Measurements from ENCODE around the gene MAP3K15.

The MAP3K15 gene

GRCh38 chrX:19403696-19404095, 111.6 kb downstream of the MAP3K15 start:
- no peak for DNase-seq (ENCODE audit: low read depth, low spot score)

DNA sequence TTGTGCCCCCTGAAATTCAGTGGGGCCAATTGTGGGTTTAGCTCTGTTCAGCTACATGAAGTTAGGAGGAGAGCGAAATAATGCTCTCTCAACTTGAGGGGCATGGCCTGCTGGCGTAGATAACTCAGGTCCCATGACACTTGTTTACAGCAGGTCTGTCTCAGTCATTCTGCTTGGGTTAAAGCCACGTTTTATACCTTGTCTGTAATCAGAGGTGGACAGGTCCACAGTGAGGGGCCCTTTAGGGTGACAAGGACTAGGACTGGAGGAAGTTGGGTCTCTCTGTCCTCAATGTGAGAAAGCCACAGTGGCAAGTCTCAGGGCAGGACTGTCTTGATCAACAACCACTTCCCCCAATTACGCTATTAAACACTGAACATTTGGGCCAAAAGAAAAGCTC, 122.6 kb downstream of the MAP3K15 start:
- DNase-seq (ENCODE audit: low read depth, low spot score) = no peak

- no peak for DNase-seq (ENCODE audit: low read depth, low spot score)
These were observed 123.2 kb downstream of the MAP3K15 start for GRCh38 chrX:19392078-19392477.

DNA sequence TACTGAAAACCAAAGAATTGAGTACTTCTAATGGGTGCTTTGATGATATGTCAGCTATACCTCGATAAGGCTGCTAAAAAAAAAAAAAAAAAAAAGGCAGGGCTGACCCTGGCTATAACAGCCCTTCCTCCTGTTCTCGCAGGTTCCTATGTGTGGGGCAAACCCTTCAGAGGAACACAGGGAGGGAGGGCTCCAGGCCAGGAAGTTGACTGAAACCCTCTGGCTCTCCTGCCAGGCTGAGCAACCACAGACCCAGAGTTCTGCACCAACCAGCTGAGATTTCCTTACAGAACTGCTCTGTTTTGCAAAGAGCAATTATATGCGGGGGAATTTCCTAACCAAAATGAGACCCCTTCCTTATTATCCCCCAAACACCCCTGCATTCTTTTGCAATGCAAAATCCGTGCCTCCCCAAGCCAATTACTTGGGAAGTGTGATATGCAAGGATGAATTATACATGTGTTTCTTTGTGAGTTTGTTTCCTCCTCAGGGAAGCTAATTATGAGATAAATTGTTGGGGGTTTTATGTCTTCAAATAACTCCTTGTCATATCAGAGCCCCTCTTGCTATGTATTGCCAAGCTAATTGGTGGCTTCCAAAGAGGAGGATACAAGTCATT, 126.0 kb downstream of the MAP3K15 start:
- DNase-seq (ENCODE audit: low read depth, low spot score) = no peak

DNA sequence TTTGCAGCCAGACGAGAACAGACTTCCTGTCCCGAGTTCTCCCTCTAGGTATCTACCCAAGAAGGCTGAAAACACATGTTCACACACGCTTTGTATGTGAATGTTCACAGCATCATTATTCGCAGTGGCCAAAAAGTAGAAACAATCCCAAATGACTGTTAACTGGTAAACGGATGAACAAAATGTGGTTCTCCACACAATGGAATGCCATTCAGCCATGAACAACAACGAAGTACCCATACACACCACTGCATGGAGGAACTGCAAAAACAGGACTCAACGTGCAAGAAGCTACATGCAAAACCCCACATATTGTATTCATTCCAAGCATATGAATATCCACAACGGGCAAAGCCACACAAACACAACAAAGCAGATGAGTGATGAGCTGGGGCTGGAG, 126.6 kb downstream of the MAP3K15 start:
- DNase-seq (ENCODE audit: low read depth, low spot score) = no peak

DNA sequence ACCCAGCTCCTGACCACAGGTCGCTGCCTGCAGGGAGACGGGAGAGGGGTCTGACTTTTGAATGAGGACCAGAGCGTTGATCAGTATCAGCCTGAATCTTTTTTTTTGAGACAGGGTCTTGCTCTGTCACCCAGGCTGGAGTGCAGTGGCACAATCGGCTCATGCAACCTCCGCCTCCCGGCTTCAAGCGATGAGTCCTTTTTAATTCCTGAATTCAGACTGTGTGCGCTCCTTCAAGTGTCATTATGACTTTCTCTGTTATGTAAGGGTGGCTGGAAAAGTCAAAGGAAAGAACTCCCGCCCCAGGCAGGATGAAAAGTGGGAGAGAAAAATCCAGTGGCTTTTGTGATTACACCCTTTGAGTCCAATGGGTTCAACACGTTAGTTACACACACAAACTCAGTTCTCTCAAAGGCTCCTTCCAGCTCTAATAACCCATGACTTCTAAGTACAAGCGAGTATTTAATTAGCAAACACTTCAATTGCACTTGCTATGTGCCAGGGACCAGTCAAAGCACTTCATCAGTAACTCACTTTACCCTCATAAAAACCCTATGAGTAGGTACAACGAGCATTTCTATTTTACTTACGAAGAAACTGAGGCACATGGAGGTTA, 127.1 kb downstream of the MAP3K15 start:
- DNase-seq (ENCODE audit: low read depth, low spot score) = no peak

DNA sequence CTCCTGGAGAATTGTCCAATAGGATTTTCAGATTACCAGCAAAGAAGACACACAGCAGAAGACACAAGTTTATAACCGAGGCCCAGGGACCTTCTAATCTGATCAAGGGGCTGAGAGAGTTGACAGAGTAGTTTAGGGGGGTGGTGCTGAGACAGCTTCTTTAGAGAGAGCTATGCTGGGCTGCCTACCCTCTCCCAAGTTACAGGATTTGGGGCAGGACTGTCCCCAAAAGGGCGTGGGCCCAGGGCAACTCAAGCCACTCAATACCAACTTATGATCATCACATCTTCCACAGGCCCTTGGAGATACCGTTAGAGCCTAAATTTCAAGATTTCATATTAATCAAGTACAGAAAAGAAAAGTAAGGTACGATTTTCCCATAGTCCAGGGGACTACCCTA, 128.6 kb downstream of the MAP3K15 start:
- DNase-seq (ENCODE audit: low read depth, low spot score) = no peak

- DNase-seq (ENCODE audit: low read depth, low spot score) = peak; percentile 2
These were observed 132.7 kb downstream of the MAP3K15 start for GRCh38 chrX:19382555-19383145.

DNA sequence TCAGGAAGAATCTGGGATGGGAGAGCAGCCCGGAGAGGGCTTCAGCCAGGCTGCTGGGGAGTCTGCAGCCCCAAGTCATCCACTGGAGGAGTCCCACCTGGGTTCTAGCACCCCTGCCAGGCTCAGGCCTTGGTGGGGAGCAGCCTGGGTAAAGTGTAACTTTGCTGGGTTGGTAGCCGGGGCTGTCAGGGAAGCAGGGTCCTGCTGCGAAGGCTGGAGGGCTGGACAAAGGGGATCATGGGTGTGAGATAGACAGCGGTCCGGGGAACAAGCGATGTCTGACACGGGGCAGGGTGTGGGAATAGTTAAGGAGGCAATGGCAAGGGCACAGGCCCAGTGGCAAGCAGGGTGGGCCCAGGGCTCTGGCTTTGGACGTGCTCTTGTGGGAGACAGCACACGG, 134.0 kb downstream of the MAP3K15 start:
- no peak for DNase-seq (ENCODE audit: low read depth, low spot score)

GRCh38 chrX:19377799-19378198, 137.5 kb downstream of the MAP3K15 start:
- DNase-seq (ENCODE audit: low read depth, low spot score) = no peak

GRCh38 chrX:19375546-19375945, 139.8 kb downstream of the MAP3K15 start:
- DNase-seq (ENCODE audit: low read depth, low spot score) = no peak

- DNase-seq (ENCODE audit: low read depth, low spot score) = no peak
These were observed 141.9 kb downstream of the MAP3K15 start for GRCh38 chrX:19373351-19373891.

DNA sequence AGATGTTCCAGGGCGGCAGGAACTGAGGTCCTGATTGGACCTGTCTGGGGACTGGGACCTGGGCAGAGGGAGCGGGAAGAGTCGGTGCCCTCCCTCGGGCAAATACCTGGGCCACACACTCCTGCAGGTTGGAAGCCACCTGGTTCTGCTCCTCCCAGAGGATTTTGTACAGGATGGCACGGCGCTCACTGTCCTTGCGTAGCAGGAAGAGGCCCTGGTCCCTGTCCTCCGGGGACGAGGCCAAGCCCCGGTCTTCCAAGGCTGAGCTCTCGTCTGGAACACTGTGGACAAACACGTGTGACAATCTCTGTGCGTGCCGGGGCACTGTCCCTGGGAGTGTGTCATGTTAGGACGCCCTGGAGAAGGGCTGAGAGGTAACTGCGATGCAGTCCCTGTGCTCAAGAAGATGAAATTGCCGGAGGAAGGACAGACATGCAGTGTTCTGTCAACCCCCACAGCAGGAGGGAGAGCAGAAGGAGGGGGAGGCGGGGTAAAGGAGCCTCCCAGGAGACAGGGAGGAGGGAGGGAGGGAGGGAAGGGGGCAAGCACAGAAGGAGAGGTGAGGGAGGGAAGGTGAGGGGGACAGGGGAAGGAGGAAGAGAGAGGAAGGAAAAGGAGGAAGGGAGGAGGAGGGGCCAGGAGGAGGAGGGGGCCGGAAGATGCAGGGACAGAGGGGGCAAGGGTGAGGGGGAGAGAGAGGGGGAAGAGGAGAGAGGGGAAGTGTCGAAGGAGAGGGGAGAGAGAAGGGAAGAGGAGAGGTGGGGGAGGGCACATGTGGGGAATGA, 142.6 kb downstream of the MAP3K15 start:
- DNase-seq (ENCODE audit: low read depth, low spot score) = peak; percentile 15

- peak; percentile 17 for DNase-seq (ENCODE audit: low read depth, low spot score)
These were observed 143.2 kb downstream of the MAP3K15 start for GRCh38 chrX:19372170-19372546.

DNA sequence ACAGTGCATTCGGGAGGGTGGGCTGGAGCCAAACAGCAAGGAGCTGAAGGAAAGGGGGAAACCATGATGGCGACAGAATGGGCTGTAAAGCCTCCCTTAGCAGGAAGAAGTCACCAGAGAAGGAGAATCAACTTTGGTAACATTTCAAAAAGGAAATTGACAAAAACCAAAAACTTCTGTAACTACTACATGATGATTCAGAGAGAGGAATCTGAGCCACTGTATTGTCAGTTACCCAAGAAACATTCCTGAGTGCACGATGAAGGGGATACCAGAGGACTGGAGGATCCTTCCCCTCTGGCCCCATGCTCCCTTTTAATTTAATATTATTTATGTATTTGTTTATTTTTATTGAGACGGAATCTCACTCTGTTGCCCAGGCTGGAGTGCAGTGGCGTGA, 145.2 kb downstream of the MAP3K15 start:
- DNase-seq (ENCODE audit: low read depth, low spot score) = no peak

GRCh38 chrX:19368576-19368975, 146.7 kb downstream of the MAP3K15 start:
- no peak for DNase-seq (ENCODE audit: low read depth, low spot score)

GRCh38 chrX:19361701-19362100, 153.6 kb downstream of the MAP3K15 start:
- no peak for DNase-seq (ENCODE audit: low read depth, low spot score)

DNA sequence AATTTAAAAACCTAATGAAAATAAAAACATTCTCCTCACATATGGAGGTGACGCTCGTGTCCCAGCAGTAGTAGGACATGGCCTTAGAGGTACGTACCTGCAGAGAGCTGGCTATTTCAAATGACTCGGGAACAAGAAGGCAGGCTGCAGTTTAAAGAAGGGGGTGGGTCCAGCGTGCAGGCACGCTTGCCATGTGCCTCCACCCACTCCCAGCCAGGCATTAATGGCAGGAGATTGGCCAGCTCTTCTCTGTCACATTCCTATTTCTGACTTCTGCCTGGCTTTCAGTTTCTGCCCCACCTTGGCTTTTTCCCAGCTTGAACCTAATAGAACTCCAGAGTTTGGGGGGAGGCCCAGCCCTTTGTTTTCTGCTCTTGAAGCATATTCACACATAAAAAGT, 154.4 kb downstream of the MAP3K15 start:
- DNase-seq (ENCODE audit: low read depth, low spot score) = no peak

DNA sequence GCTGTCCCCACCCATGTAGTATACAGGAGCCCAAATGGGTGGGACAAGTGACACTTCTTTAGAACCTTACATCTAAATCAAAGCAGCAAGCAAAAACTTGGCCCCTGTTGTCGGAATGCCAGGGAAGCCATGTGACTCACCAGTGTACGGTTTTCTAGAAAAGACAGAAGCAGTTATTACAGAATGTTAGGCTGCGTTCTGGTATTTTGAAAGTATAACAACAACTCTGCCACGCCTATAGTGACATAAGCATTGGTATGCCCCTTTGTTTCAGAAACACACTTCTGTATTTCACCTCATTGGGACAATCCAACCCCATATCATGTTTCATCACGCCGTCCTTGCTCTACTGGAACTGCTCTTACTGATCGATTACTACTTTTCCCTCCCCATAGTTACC, 156.8 kb downstream of the MAP3K15 start:
- DNase-seq (ENCODE audit: low read depth, low spot score) = no peak

DNA sequence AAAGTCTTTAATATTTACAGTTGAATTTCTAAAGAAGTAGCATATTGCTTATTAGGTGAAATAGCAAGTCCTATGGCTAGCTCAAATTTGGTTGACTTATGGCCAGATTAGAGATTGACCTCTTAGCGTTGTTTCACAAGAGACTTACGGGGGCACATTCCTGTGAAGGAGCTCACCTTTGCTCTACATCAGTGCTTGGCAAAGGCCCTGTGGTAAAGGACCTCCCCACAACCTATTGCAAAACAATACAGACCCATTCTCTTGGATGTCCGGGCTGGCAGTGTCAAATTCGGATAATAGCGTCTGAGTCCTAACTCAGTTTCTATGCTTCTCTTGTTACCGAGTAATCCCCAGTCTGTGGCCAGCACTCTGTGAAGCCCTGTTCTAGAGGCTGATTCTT, 160.7 kb downstream of the MAP3K15 start:
- DNase-seq (ENCODE audit: low read depth, low spot score) = no peak

DNA sequence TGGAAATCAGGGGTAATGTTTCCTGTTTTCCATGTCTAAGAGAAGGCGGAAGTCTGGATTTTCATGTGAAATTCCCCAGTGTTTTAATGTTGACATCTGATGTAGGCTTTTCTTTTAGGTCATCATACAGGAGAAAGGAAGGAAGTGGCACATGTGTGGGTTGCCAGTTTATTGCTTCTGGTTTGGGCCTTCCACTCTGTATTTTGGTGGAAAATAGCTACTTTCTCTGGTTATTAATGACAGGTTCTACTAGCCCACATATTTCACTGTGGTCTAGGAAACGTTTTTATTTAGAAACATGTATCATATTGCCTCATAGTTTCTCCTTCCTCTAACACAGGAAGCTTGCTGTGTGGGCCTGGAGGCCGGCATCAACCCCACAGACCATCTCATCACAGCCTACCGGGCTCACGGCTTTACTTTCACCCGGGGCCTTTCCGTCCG, 164.3 kb downstream of the MAP3K15 start:
- DNase-seq (ENCODE audit: low read depth, low spot score) = no peak

DNA sequence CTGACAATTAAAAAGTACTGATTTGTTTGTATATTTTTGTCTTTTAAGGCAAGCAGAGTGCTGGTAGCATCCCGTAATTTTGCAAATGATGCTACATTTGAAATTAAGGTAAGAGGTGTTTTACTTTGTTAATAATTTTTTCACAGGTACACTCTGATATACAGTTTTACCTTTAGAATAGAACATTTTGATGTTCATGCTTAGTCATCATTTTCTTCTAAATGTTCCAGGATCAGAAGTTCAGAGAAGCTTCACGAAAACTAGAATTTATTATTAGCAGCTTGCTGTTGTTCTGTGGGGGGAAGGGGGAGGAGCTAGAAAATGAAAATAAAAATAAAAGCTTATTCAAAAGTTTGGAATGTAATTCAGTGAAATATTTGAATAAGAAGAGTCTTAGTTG, 166.0 kb downstream of the MAP3K15 start:
- DNase-seq (ENCODE audit: low read depth, low spot score) = no peak

Measured in iPS DF 19.7 (cell line).